Right hindlimb (tissue), 1 donor: Measurements from ENCODE around the gene SUSD2.

ENCODE experiments used
- DNase-seq: peaks from one replicate; pipeline ENCODE4 v3.0.0-alpha.2; 2018

SUSD2 gene

GRCh38 chr22:24153353-24153752 is 27.9 kb upstream of the SUSD2 start:
- no peak for DNase-seq

GRCh38 chr22:24153959-24154358 is 27.3 kb upstream of the SUSD2 start:
- no peak for DNase-seq

GRCh38 chr22:24154826-24155225 is 26.5 kb upstream of the SUSD2 start:
- DNase-seq: no peak

- peak; percentile 88 for DNase-seq
These were observed 25.6 kb upstream of the SUSD2 start for GRCh38 chr22:24155627-24156140.

- peak; percentile 55 for DNase-seq
These were observed 25.0 kb upstream of the SUSD2 start for GRCh38 chr22:24156141-24156912.

GRCh38 chr22:24156913-24157821 is 24.1 kb upstream of the SUSD2 start:
- DNase-seq: peak; percentile 86

- peak; percentile 68 for DNase-seq
These were observed 23.5 kb upstream of the SUSD2 start for GRCh38 chr22:24157822-24158135.

GRCh38 chr22:24159650-24160049 is 21.6 kb upstream of the SUSD2 start:
- DNase-seq: no peak

GRCh38 chr22:24160546-24160945 is 20.7 kb upstream of the SUSD2 start:
- DNase-seq: no peak

GRCh38 chr22:24161485-24161884 is 19.8 kb upstream of the SUSD2 start:
- DNase-seq: no peak

GRCh38 chr22:24161909-24162308 is 19.4 kb upstream of the SUSD2 start:
- DNase-seq: no peak

- DNase-seq: no peak
These were observed 18.9 kb upstream of the SUSD2 start for GRCh38 chr22:24162436-24162835.

- no peak for DNase-seq
These were observed 17.0 kb upstream of the SUSD2 start for GRCh38 chr22:24164243-24164642.

- no peak for DNase-seq
These were observed 16.3 kb upstream of the SUSD2 start for GRCh38 chr22:24164940-24165339.

- no peak for DNase-seq
These were observed 15.6 kb upstream of the SUSD2 start for GRCh38 chr22:24165673-24166072.

- DNase-seq: no peak
These were observed 14.5 kb upstream of the SUSD2 start for GRCh38 chr22:24166811-24167210.

- DNase-seq: no peak
These were observed 11.7 kb upstream of the SUSD2 start for GRCh38 chr22:24169439-24170058.

GRCh38 chr22:24170188-24170587 is 11.1 kb upstream of the SUSD2 start:
- no peak for DNase-seq

- no peak for DNase-seq
These were observed 10.7 kb upstream of the SUSD2 start for GRCh38 chr22:24170632-24171031.

- DNase-seq: no peak
These were observed 9.5 kb upstream of the SUSD2 start for GRCh38 chr22:24171822-24172221.

- peak; percentile 82 for DNase-seq
These were observed 6.0 kb upstream of the SUSD2 start for GRCh38 chr22:24175160-24175808.

- no peak for DNase-seq
These were observed 5.2 kb upstream of the SUSD2 start for GRCh38 chr22:24176040-24176439.

GRCh38 chr22:24176630-24177029 is 4.7 kb upstream of the SUSD2 start:
- DNase-seq: no peak
